HepG2 (cell line): ENCODE data around the gene MIDN. TPM values are rescaled to one million over a fixed set of nuclear protein-coding genes. Genes with fewer than 3 reads are reported as not detected.
A peak's percentile ranks its signal among the peaks of the same experiment; 100 is the strongest.

ENCODE experiments used
- CENPT ChIP-seq: sonication (generic); formaldehyde crosslinking; IDR thresholded peaks from 2 replicates; pipeline ENCODE4 v1.8.0; 2022; ENCODE audit warnings: low read depth, mild to moderate bottlenecking, moderate library complexity, missing genetic modification reagents
- GABPB1 ChIP-seq: IDR thresholded peaks from 2 replicates; pipeline ENCODE4 v1.6.1; 2016; ENCODE audit warnings: mild to moderate bottlenecking, missing genetic modification reagents, moderate library complexity, missing compliant biosample characterization
- GMEB2 ChIP-seq: IDR thresholded peaks from 2 replicates; pipeline ENCODE4 v1.6.1; 2016; ENCODE audit warnings: missing biosample characterization, missing genetic modification reagents, low read depth
- HCFC1 ChIP-seq: fragments of 150-350 bp; IDR thresholded peaks from 2 replicates; pipeline ENCODE4 v1.6.1; 2014; ENCODE audit warnings: low read depth, low read length
- HOXA3 ChIP-seq: sonication (generic); formaldehyde crosslinking; IDR thresholded peaks from 2 replicates; pipeline ENCODE4 v1.5.0; 2020; ENCODE audit warnings: missing genetic modification reagents
- JUND ChIP-seq: sonication (generic); formaldehyde crosslinking; IDR thresholded peaks from 2 replicates; pipeline ENCODE4 v1.8.0; 2022; ENCODE audit warnings: mild to moderate bottlenecking, missing genetic modification reagents
- MEIS2 ChIP-seq: sonication (generic); formaldehyde crosslinking; IDR thresholded peaks from 2 replicates; pipeline ENCODE4 v1.9.0; 2021; ENCODE audit warnings: mild to moderate bottlenecking, missing genetic modification reagents
- PHF8 ChIP-seq: sonication (generic); formaldehyde crosslinking; IDR thresholded peaks from 2 replicates; pipeline ENCODE4 v1.5.0; 2020; ENCODE audit warnings: missing genetic modification reagents
- RFX5 ChIP-seq: IDR thresholded peaks from 2 replicates; pipeline ENCODE4 v1.6.1; 2011; ENCODE audit warnings: low read depth, low read length, improper control_type of control experiment
- RXRA ChIP-seq: sonication (generic); formaldehyde crosslinking; IDR thresholded peaks from 2 replicates; pipeline ENCODE4 v1.5.1; 2020; ENCODE audit warnings: missing genetic modification reagents
- SKI ChIP-seq: fragments of 450-650 bp; IDR thresholded peaks from one replicate; pipeline ENCODE4 v1.6.1; 2018; ENCODE audit warnings: mild to moderate bottlenecking; ENCODE audit not compliant: partially characterized antibody
- SPEN ChIP-seq: sonication (generic); formaldehyde crosslinking; IDR thresholded peaks from 2 replicates; pipeline ENCODE4 v1.5.1; 2020; ENCODE audit warnings: low read depth, mild to moderate bottlenecking, missing genetic modification reagents
- YEATS4 ChIP-seq: sonication (generic); formaldehyde crosslinking; IDR thresholded peaks from 2 replicates; pipeline ENCODE4 v1.4.0; 2020; ENCODE audit warnings: missing genetic modification reagents, borderline replicate concordance
- ZFY ChIP-seq: sonication (generic); formaldehyde crosslinking; IDR thresholded peaks from 2 replicates; pipeline ENCODE4 v1.4.0; 2020; ENCODE audit warnings: missing genetic modification reagents
- ZKSCAN1 ChIP-seq: fragments of 150-350 bp; IDR thresholded peaks from 2 replicates; pipeline ENCODE4 v1.6.1; 2014; ENCODE audit warnings: low read length
- ZNF121 ChIP-seq: sonication (generic); formaldehyde crosslinking; IDR thresholded peaks from 2 replicates; pipeline ENCODE4 v1.5.0; 2020; ENCODE audit warnings: mild to moderate bottlenecking, missing genetic modification reagents
- ZNF207 ChIP-seq: fragments of 450-650 bp; IDR thresholded peaks from 2 replicates; pipeline ENCODE4 v1.6.1; 2016; ENCODE audit warnings: antibody characterized with exemption, borderline replicate concordance
- ZNF225 ChIP-seq: sonication (generic); formaldehyde crosslinking; IDR thresholded peaks from 2 replicates; pipeline ENCODE4 v1.4.0; 2020; ENCODE audit warnings: mild to moderate bottlenecking, missing genetic modification reagents
- ZNF605 ChIP-seq: sonication (generic); formaldehyde crosslinking; IDR thresholded peaks from 2 replicates; pipeline ENCODE4 v1.8.0; 2022; ENCODE audit warnings: mild to moderate bottlenecking, missing genetic modification reagents
- ZNF777 ChIP-seq: sonication (generic); formaldehyde crosslinking; IDR thresholded peaks from 2 replicates; pipeline ENCODE4 v1.4.0; 2020; ENCODE audit warnings: missing genetic modification reagents
- ZNF788 ChIP-seq: sonication (generic); formaldehyde crosslinking; IDR thresholded peaks from 2 replicates; pipeline ENCODE4 v1.5.0; 2020; ENCODE audit warnings: mild to moderate bottlenecking, missing genetic modification reagents, borderline replicate concordance
- polyA plus RNA-seq, 8 experiments: library from polyadenylated mRNA; depleted of rRNA in 3 of 8; stranded (reverse) in 7 of 8; unstranded in 1 of 8; fragments of >200 nt; fragmentation: Illumina TruSeq in 4 of 8; extraction: Trizol in 4 of 8; gene quantifications; 2 replicates each; pipeline versions ENCODE4 v1.2.1 to v1.2.3, GENCODE V29; 2011 to 2016; ENCODE audit warnings: low read depth in 4 of 8, missing spikeins in 1 of 8, mixed read lengths in 1 of 8; ENCODE audit not compliant: insufficient read depth in 1 of 8
- total RNA-seq, 5 experiments: library from RNA; depleted of rRNA; stranded (reverse); fragments of >200 nt; fragmentation: Illumina TruSeq; extraction: Trizol; gene quantifications; 2 replicates each; pipeline ENCODE4 v1.2.3, GENCODE V29; 2016; ENCODE audit warnings: low read depth in 1 of 5
- TF ChIP-seq, protein P1 (sequence below), 2 experiments: sonication (generic) in 1 of 2; formaldehyde crosslinking in 1 of 2; IDR thresholded peaks; 2 replicates each; pipeline versions ENCODE4 v1.4.0 to v1.6.1; 2018 to 2020; ENCODE audit warnings: missing genetic modification reagents in 2 of 2, borderline replicate concordance in 1 of 2, low read depth in 1 of 2, mild to moderate bottlenecking in 1 of 2, missing biosample characterization in 1 of 2
- TF ChIP-seq, protein P2 (sequence below): IDR thresholded peaks from 2 replicates; pipeline ENCODE4 v1.6.1; 2016; ENCODE audit warnings: mild to moderate bottlenecking, missing biosample characterization, missing genetic modification reagents

Gene MIDN
- total and polyA plus RNA-seq, 2 of the 13 experiments (the other 11 are each of a cell fraction or from before 2014, with no cell fraction given) = 8.4 to 18.0 TPM

DNA sequence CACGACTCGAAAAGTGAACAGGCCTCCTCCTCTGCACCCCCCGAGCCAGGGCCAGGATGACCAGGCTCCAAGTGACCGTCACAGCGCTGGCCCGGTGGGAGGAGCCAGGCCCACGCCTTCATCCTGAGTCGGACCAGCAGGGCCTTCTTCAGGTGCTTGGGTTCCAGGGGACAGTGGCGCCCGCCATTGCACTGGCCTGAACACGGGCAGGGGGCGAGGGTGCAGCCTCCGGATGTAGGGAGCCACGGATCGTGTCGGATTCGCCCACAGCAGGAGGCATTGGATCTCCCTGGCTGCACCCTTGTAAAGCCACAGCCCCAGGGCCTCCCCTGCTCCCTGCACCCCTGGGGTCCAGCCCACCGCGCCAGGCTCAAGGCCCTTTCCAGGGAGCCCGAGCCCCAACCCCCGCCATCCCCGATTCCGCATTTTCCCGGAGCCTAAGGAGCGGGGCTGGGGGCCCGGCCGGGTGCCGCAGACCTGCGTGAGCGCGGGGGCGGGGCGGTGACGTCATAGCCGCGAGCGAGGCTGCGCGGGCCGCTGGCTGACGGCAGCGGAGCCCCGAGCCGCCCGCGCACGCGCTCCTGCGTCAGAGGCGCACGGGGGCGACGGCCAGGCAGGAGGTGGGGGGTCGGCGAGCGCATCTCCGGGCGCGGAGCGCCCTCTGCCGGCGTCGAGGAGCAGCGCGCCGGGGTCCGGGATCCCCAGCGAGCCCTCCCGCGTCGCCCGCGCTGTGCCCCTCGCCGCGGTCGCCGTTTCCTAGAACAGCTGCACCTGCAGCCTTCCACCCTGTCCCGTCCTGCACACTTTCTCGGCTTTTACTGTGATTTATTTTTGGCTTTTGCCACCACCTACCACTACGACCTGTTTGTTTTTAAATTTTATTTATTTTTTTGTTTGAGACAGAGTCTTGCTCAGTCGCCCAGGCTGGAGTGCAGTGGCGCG is 8.3 kb upstream of the MIDN start (continued):
- no peak for TF ChIP-seq ZNF207
- TF ChIP-seq ZNF788 = 0 out of 2 replicates have a peak, but pooled peaks have one; percentile 22
- TF ChIP-seq ZNF121 = 0 out of 2 replicates have a peak, but pooled peaks have one; percentile 10
- peak; percentile 55; the same call in 1 of the 2 replicates for TF ChIP-seq ZNF605 (CRISPR knock-in tag)
- TF ChIP-seq PHF8 = peak; percentile 35; the same call in 1 of the 2 replicates
- TF ChIP-seq HCFC1 = peak; percentile 17; the same call in 1 of the 2 replicates
- TF ChIP-seq GABPB1 (CRISPR knock-in tag) = peak; percentile 41; the same call in 1 of the 2 replicates
- TF ChIP-seq GMEB2 (CRISPR knock-in tag) = peak; percentile 29; the same call in 1 of the 2 replicates
- TF ChIP-seq MEIS2 (CRISPR knock-in tag) = 0 out of 2 replicates have a peak, but pooled peaks have one; percentile 29
- TF ChIP-seq, protein P1, sequence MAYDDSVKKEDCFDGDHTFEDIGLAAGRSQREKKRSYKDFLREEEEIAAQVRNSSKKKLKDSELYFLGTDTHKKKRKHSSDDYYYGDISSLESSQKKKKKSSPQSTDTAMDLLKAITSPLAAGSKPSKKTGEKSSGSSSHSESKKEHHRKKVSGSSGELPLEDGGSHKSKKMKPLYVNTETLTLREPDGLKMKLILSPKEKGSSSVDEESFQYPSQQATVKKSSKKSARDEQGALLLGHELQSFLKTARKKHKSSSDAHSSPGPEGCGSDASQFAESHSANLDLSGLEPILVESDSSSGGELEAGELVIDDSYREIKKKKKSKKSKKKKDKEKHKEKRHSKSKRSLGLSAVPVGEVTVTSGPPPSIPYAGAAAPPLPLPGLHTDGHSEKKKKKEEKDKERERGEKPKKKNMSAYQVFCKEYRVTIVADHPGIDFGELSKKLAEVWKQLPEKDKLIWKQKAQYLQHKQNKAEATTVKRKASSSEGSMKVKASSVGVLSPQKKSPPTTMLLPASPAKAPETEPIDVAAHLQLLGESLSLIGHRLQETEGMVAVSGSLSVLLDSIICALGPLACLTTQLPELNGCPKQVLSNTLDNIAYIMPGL (CRISPR knock-in tag; IDR thresholded peaks at IDR 0.05; ENCODE audit: borderline replicate concordance in 1 of 2, low read depth in 1 of 2) = peak in 1 of 2 experiments; percentile 75; a peak in 2 of 4 replicates
- no peak; the same call in 1 of the 2 replicates for TF ChIP-seq ZNF777
- TF ChIP-seq, protein P2, sequence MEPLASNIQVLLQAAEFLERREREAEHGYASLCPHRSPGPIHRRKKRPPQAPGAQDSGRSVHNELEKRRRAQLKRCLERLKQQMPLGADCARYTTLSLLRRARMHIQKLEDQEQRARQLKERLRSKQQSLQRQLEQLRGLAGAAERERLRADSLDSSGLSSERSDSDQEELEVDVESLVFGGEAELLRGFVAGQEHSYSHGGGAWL (CRISPR knock-in tag) = 0 out of 2 replicates have a peak, but pooled peaks have one; percentile 6
- peak; percentile 99 for TF ChIP-seq HOXA3 (CRISPR knock-in tag)
- TF ChIP-seq SKI = peak; percentile 65
- peak; percentile 23; the same call in 1 of the 2 replicates for TF ChIP-seq ZFY (CRISPR knock-in tag)
- TF ChIP-seq CENPT (CRISPR knock-in tag) = peak; percentile 40; the same call in 1 of the 2 replicates
- peak; percentile 48 for TF ChIP-seq JUND (CRISPR knock-in tag)
- 0 out of 2 replicates have a peak, but pooled peaks have one; percentile 11 for TF ChIP-seq YEATS4
- TF ChIP-seq ZNF225 (CRISPR knock-in tag) = 0 out of 2 replicates have a peak, but pooled peaks have one; percentile 51
- TF ChIP-seq RFX5 = peak; percentile 61; the same call in 1 of the 2 replicates
- TF ChIP-seq RXRA (CRISPR knock-in tag) = 0 out of 2 replicates have a peak, but pooled peaks have one; percentile 21
- peak; percentile 78 for TF ChIP-seq SPEN (CRISPR knock-in tag)
- TF ChIP-seq ZKSCAN1 = no peak
